CD4-positive, alpha-beta T cell treated with Interleukin-17A for 4 hours (primary cell): Measurements from ENCODE around the gene LRRC42.
A peak's percentile ranks its signal among the peaks of the same experiment; 100 is the strongest.

ENCODE experiments used
- DNase-seq: peaks from one replicate; pipeline ENCODE4 v3.0.0-alpha.2; 2020; ENCODE audit warnings: mixed read lengths

Gene LRRC42, protein sequence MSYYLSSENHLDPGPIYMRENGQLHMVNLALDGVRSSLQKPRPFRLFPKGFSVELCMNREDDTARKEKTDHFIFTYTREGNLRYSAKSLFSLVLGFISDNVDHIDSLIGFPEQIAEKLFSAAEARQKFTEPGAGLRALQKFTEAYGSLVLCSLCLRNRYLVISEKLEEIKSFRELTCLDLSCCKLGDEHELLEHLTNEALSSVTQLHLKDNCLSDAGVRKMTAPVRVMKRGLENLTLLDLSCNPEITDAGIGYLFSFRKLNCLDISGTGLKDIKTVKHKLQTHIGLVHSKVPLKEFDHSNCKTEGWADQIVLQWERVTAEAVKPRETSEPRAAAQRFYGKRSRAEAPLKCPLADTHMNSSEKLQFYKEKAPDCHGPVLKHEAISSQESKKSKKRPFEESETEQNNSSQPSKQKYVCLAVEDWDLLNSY

DNA sequence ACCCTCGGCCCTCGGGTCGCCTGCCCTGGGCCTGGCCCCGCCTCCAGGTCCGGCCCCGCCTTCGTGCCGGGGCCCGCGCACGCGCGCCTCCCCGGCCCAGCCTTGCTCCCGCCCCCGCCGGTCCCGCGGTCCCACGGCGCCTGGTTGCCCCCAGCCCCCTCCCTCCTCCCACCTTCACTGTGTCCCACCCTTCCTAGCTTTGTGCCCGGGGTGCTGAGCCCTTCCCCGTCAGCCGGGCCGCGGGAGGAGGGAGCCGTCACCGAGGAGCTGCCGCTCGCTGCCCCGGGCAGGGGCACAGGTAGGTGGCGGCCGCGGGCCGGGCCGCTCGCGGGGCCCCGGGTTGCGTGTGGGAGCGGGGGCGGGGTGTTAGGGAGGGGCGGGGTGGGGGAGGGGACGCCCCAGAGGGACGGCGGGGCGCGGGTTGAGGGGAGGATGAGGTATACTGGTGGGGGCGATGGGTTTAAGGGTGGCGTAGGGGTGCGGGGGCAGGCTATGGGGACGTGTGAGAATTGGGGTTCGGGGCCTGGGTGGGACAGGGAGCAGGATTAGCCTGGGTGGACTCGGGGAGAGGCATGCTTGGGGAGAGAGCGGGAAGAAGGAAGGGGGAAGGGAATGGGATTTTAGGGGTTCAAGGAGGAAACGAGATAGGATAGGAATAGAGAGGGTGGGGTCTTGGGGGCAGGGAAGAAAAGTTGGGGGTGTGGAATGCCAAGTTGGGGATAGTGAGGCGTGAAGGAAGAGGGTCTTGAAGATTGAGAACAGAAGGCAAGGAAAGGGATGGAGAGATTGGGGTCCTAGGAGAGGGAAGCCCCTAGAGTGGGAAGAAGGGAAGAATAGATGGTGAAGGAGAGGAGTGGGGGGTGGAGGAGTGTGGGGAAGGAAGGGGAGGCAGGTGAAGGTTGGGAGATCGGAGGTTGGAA lies at the start of gene LRRC42:
Gene LRRC42 (plus strand): TSS at position 99 of the 920 bp plus-strand sequence. CDS start 5,650 bp downstream, outside the sequence.
- DNase-seq = peak; percentile 76

- DNase-seq = no peak
Measured at GRCh38 chr1:53896635-53897229, 49.4 kb upstream of the LRRC42 start.

GRCh38 chr1:53899206-53899628 lies 46.9 kb upstream of the LRRC42 start:
- DNase-seq = no peak

DNA sequence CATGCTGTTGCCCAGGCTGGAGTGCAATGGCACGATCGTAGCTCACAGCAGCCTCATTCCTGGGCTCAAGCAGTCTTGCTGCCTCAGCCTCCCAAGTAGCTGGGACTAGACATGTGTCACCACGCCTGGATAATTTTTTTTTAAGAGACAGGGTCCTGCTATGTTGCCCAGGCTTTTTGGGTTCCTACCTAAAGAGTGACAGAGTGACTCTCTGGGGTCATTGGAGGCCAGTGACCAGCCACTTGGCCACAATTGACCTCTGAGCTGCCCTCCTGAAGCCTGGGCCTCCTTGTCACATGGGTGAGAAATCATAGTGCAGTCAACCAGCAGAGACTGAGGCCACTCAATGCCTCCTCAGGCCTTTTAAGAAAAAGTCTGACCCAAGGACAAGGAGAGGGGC lies 46.4 kb upstream of the LRRC42 start:
- no peak for DNase-seq

DNA sequence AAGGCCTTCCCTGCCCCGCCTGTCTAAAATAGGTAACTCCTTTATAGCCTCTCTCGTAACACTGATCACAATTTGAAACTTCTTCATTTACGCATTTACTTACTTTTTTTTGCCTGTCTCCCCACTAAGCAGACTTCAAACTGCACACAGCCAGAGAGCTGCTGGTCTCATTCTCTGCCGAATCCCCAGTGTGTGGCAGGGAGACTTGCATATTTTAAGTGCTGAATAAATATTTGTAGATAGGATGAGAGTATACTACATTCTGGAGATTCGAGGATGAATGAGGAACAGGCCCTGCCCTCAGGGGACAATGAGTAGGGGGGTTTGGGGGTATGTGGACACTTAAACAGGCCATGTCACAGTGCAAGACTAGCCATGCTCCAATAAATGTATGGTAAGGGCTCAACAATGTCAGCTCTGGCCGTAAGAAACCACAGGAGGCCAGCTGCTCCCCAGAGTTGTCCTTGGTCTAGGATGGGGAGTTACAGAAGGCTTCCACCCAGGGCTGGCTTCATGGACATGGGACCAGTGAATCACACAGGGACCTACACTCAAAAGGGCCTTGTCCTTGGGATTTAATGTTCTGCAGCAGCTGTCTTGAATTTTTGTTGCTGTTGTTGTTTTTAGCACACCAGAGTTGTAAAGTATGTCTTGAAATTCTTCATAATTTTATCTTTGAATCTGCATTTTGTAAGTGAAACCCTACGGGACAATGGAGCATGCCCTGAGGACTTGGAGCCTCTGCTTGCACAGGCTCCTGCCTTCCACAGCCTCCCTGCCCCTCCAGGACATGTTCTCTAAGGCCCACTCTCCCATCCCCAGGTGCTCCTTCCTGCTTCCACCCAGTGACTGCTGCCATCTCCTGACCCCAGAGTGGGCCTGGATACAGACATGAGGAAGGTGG lies 43.7 kb upstream of the LRRC42 start:
- no peak for DNase-seq

DNA sequence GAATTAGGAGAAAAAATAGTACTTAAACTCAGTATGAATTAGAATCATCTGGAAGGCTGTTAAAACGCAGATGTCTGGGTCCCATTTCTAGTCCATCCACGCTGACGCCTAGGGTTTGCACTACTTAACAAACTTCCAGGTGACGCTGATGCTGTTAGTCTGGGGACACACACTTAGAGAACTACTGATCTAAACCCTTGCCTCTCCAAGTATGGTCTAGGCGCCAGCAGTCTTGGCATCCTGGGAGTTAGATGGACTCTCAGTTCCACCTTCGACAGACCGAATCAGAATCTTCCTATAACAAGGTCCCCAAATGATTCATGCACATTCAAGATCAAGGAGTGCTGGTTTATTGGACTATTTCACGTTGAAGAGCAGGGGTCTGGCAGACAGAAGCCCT lies 40.6 kb upstream of the LRRC42 start:
- DNase-seq = no peak

DNA sequence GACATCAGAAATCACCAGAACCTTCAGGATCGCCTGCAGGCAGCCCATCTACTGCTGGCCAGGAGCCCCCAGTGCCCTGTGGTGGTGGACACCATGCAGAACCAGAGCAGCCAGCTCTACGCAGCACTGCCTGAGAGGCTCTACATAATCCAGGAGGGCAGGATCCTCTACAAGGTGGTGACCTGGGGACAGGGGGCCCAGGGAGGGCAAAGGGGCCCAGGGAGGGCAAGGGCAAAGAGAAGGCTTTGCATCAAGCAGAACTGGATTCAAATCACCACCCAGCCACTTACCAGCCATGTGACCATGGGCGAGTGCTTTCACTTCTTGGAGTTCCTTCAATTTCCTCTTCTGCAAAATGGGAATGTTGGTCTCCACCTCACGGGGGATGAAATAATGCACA lies 40.0 kb upstream of the LRRC42 start:
- no peak for DNase-seq

GRCh38 chr1:53909946-53910345 lies 36.2 kb upstream of the LRRC42 start:
- DNase-seq = no peak

DNA sequence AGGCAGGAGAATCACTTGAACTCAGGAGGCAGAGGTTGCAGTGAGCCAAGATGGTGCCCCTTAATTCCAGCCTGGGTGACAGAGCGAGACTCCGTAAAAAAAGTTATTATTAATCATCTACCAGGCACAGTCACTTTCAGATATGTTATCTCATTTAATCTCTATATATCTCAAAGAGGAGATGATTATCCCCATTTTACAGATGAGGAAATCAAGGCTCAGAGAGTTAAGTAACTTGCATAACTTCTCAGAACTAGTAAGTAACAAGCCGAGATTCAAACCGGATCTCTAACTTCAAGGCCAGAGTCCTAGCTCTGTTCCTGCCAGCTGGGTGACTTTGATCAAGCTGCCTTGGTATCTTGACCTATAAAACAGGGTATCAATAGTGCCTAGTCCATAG lies 34.7 kb upstream of the LRRC42 start:
- DNase-seq = no peak

DNA sequence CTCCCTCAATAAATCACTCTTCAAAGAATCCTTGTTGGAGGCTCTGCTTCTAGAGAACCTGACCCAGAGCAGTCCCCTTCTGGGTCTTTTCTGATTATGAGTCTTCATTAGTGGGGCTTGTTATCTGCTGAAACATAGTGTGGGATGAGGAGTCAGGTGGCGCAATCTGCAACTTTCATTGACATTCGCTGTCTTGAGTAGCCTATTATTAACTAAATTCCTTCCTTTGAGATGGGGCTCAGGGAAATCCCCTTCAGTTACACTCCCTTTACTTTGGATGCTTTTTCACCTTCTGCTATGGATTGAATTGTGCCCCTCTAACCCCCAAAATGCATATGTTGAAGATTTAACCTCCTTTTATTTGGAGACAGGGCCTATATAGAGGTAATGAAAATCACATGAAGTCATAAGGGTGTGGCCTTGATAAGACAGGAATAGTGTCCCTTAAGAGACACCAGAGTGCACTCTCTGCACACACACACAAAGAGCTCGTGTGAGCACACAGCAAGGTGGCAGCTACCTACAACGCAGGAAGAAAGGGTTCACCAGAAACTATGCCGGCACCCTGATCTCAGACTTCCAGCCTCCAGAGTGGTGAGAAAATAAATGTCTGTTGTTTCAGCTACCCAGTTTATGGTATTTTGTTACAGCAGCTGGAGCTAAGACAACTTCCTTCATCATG lies 32.7 kb upstream of the LRRC42 start:
- DNase-seq = no peak

GRCh38 chr1:53918343-53918742 lies 27.8 kb upstream of the LRRC42 start:
- DNase-seq = no peak

- no peak for DNase-seq
Measured at GRCh38 chr1:53919675-53920066, 26.5 kb upstream of the LRRC42 start.

GRCh38 chr1:53927376-53927881 lies 18.7 kb upstream of the LRRC42 start:
- no peak for DNase-seq

DNA sequence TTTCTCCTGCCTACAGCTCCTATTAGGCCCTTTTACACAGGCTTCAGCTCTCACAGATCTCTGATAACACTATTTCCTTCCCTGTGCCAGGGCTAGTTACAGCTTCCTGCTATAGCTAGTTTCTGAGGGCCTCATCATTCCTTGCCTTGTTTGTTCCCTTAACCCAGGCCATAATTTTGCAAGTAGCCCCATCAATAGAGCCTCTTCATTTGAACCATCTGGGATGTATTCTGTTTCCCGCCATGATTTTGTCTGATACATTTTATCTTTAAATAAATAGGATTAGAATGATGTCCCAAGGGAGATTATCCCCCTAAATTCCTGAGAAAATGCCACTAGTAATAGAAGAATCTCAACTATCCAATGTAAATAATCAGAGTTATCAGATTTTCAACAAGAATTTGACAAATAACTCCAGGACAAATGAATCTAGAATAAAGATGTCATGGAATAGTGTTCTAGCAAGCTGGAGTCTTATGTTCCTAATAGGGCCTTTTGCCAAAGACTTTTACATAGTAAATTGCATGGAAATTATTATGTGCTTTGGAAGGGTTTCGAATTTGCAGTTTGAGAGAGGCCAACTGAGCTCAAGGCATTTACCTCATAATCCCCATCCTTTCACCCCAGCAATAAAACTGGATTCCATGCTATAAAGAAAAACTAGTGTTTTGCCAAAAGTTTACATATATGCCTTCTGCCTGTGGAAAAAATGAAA lies 16.7 kb upstream of the LRRC42 start:
- no peak for DNase-seq

- DNase-seq = no peak
Measured at GRCh38 chr1:53930932-53931331, 15.2 kb upstream of the LRRC42 start.

DNA sequence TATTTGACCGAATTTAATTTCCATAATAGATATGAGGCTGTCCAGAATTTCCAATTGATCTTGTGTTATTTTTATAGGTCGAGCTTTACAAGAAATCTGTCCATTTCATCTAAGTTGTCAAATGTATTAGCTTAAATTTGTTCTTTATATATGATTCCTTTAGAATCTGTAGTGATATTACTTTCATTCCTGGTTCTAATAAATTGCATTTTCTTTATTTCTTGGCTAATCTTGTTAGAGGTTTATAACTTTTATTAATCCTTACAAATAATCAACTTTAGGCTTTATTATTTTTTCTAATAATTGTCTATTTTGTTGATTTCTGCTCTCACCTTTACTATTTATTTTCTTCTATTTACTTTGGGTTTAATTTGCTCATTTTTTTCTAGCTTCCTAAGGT lies 14.6 kb upstream of the LRRC42 start:
- no peak for DNase-seq

DNA sequence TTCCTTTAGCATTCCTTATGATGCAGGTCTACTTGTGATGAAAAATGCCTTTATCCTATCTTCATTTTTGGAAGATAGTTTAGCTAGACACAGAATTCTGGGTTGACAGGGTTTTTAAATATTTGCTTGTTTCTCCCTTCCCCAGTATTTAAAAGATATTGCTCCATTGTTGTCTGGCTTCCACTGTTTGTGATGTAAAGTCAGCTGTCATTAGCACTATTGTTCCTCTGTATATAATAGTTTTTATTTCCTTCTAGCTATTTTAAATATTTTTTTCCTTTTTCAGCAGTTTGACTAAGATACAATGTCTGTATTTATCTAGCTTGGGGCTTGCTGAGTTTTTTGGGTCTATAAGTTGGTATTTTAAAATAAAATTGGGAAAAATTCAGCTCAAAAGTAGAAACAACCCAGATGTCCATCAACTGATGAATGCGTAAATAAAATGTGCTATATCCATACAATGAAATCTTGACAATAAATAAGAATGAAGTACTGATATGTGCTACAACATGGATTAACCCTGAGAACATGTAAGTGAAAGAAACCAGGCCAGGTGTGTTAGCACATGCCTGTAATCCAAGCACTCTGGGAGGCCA lies 11.9 kb upstream of the LRRC42 start:
- no peak for DNase-seq

GRCh38 chr1:53936430-53936829 lies 9.7 kb upstream of the LRRC42 start:
- DNase-seq = no peak

GRCh38 chr1:53938136-53938830 lies 7.9 kb upstream of the LRRC42 start:
- DNase-seq = no peak
